Neutrophil (primary cell): ENCODE results near the gene L3MBTL3.

Experiments used
- H3K27ac ChIP-seq: fragments of 200-600 bp; sonication (generic); 2 replicates; pipeline ENCODE4 v1.5.1; 2016; ENCODE audit warnings: mild to moderate bottlenecking, moderate library complexity
- H3K27me3 ChIP-seq: fragments of 200-600 bp; sonication (generic); 2 replicates; pipeline ENCODE4 v1.6.0; 2016; ENCODE audit warnings: mild to moderate bottlenecking
- H3K36me3 ChIP-seq: fragments of 200-600 bp; sonication (generic); 2 replicates; pipeline ENCODE4 v1.5.1; 2017
- H3K4me1 ChIP-seq, 2 experiments: fragments of 200-600 bp in 1 of 2; sonication (generic) in 1 of 2; 1 replicate in 1 of 2; 2 replicates in 1 of 2; pipeline versions ENCODE4 v1.5.1 to v1.6.1; 2013 to 2016; ENCODE audit warnings: low read depth in 1 of 2, low read length in 1 of 2, mild to moderate bottlenecking in 1 of 2, moderate library complexity in 1 of 2; ENCODE audit not compliant: control insufficient read depth in 1 of 2, insufficient read depth in 1 of 2
- H3K4me3 ChIP-seq, 2 experiments: fragments of 200-600 bp in 1 of 2; sonication (generic) in 1 of 2; 1 replicate in 1 of 2; 2 replicates in 1 of 2; pipeline ENCODE4 v1.5.1; 2013 to 2016; ENCODE audit warnings: low read depth in 1 of 2, low read length in 1 of 2, mild to moderate bottlenecking in 1 of 2, moderate library complexity in 1 of 2
- H3K9me3 ChIP-seq: fragments of 200-600 bp; sonication (generic); 2 replicates; pipeline ENCODE4 v1.5.1; 2016
- CTCF ChIP-seq: fragments of 200-600 bp; sonication (generic); IDR thresholded peaks from 2 replicates; pipeline ENCODE4 v1.5.1; 2016; ENCODE audit warnings: antibody characterized with exemption

L3MBTL3 gene

GRCh38 chr6:130183271-130184222 lies 165.2 kb downstream of the L3MBTL3 start:
- H3K9me3 ChIP-seq: no peaks in the 10 kb centered on the region
- TF ChIP-seq CTCF: no peak
- no peaks in the 10 kb centered on the region for H3K27me3 ChIP-seq
- no peaks in the 10 kb centered on the region for H3K36me3 ChIP-seq
- no peak overlapping the region for H3K4me3 ChIP-seq
- no peaks in the 10 kb centered on the region for H3K4me1 ChIP-seq
- H3K27ac ChIP-seq: no peak overlapping the region

GRCh38 chr6:130185658-130186057 lies 167.3 kb downstream of the L3MBTL3 start:
- H3K27me3 ChIP-seq: no peaks in the 10 kb centered on the region
- H3K27ac ChIP-seq: no peak overlapping the region
- no peaks in the 10 kb centered on the region for H3K36me3 ChIP-seq
- no peaks in the 10 kb centered on the region for H3K4me1 ChIP-seq
- H3K4me3 ChIP-seq: no peak overlapping the region
- H3K9me3 ChIP-seq: no peaks in the 10 kb centered on the region
- TF ChIP-seq CTCF: no peak

- H3K4me3 ChIP-seq: no peak overlapping the region
- H3K4me1 ChIP-seq: no peaks in the 10 kb centered on the region
- no peak overlapping the region for H3K27ac ChIP-seq
- no peaks in the 10 kb centered on the region for H3K27me3 ChIP-seq
- H3K36me3 ChIP-seq: no peaks in the 10 kb centered on the region
- no peak for TF ChIP-seq CTCF
- H3K9me3 ChIP-seq: no peaks in the 10 kb centered on the region
Measured at GRCh38 chr6:130187335-130188206, 169.2 kb downstream of the L3MBTL3 start.

GRCh38 chr6:130188207-130188899 lies 170.0 kb downstream of the L3MBTL3 start:
- Histone ChIP-seq H3K27ac (no peak overlapping the region), H3K4me1 (no peaks in the 10 kb centered on the region)
- no peak for TF ChIP-seq CTCF

More at GRCh38 chr6:130188207-130188899, 170.0 kb downstream of the L3MBTL3 start:
- Histone ChIP-seq H3K27me3 (no peaks in the 10 kb centered on the region), H3K9me3 (no peaks in the 10 kb centered on the region), H3K36me3 (no peaks in the 10 kb centered on the region), H3K4me3 (no peak overlapping the region)
